Measurements from ENCODE around the gene CRADD.
"Not testable (repeated sequence)": the region's sequence is repeated elsewhere in the genome, so short reads cannot be mapped to it uniquely, and the experiment has no call there.

Gene CRADD

DNA sequence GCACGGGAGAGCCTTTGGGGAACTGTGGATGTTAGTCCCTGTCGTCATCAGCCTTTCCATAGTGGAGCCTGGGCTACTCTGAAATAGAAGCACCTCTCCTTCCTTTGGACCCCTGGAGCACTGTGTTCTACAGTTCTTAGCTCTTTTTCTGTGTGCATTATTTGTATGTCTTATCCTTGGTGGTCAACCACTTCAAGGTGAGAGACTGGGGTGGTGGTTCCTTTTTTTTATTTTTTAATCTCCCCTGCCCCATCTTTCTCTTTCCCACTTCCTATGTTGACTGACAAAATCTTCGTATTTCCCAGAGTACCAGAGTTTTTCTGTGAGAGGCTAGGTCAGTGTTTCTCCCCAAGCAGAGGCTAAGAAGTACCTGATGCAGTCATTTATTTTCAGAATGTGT is 111.7 kb downstream of the CRADD start:
- no peak for DNase-seq

GRCh38 chr12:93789767-93790166 is 112.6 kb downstream of the CRADD start:
- DNase-seq: no peak

DNA sequence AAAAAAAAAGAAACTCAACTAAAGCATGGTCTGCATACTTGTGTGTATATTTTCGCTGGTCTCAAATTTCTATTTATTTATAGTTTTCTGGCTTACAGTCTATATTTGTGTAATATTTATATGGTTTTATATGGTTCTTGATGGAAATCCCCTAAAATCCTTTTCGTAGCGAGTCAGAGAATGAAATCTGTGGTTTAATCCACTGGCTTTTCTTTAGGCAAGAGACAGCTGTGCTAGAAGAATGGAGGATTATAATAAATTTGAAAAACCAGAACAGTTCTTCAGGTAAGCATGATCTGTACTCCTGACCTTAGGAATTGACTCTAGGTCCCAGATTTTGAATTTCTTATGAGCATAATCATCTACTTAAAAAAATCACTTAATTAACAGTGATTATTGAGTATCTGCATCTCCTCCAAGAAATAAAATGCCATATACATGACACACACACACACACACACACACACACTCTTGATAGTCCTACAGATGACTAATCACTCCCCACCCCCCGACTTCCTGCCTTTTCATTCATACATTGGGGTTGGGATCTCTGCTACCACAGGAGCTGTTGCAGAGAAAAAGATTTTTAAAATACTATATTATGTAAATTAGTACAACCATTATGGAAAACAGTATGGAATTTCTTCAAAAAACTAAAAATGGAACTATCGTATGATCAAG is 113.4 kb downstream of the CRADD start:
- DNase-seq: peak; percentile 58

GRCh38 chr12:93793007-93793406 is 115.8 kb downstream of the CRADD start:
- no peak for DNase-seq

DNA sequence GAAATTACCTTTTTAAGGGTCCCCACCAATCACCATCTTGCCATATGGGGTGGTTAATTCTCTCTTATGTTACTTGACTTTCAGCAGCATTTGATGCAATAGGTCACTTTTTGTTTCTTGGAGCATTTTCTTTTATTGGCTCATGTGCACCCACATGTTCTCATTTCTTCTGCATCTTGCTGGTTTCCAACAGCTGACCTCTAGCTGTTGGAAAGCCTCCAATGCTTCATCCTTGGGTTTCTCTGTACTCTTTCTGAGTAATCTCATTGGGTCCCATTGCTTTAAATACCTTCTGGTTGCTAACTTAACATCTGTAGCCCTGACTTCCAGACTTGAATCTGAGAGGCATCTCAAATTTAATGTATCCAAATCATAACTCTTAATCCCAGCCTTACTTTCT is 116.8 kb downstream of the CRADD start:
- DNase-seq: no peak

GRCh38 chr12:93794738-93795137 is 117.6 kb downstream of the CRADD start:
- DNase-seq: no peak

DNA sequence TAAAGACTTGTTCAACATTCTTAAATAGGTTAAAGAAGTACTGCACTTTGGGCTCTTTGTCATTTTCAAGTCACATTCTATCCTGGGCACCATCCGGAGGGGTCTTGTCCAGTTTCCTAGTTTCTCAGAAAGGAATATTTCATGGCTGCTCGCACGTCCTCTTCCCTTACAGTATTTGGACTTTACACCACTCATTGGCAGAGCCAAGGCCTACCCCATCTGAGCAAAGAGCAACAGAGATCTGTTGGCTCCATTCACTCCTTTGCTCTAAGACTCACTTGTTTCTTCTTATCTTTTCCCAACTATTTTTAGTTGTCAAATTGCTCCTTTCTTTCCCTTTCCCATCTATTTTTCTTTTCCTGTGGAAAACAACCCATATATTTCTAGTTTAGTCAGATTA is 118.2 kb downstream of the CRADD start:
- DNase-seq: no peak

DNA sequence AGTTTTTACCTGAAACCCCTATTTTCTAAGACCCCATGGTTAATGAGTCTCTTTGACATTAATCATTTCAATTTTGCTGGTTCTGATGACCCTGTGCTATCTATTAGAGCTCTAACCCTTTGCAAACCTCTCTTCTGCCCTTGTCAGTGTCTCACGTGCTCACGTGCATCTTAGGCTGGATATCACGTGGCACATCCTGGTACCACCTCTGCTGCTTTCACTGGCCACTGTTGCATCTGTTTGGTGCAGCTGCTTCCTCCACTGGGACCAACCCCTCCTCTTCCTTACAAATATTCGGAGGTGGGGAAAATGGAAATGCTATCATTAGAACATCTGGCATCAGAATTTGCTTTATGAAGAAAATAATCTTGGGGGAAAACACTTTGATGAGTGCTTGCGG is 119.6 kb downstream of the CRADD start:
- DNase-seq: no peak

GRCh38 chr12:93798279-93799151 is 121.3 kb downstream of the CRADD start:
- DNase-seq: no peak

GRCh38 chr12:93801666-93802065 is 124.5 kb downstream of the CRADD start:
- DNase-seq: not testable (repeated sequence)

DNA sequence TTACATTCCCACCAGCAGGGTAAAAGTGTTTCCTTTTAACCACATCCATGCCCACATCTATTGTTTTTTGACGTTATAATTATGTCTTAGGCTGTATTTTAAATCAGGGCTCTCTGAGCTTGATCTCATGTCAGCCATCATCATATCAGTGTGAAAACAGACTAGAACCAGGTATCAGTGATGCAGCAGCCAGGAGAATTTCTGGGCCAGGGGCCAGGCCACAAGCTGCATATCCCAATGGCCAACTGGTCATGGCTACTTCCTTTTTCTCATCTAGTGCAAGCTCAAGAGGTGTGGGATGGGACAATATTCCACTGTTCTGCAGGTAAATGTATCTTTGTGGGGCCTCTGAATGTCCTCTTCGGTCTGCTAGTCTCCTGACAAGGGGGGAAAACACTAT is 125.1 kb downstream of the CRADD start:
- no peak for DNase-seq

- no peak for DNase-seq
These were observed 125.7 kb downstream of the CRADD start for GRCh38 chr12:93802698-93803423.

- no peak for DNase-seq
These were observed 126.2 kb downstream of the CRADD start for GRCh38 chr12:93803424-93803807.

- DNase-seq: peak; percentile 11
These were observed 127.4 kb downstream of the CRADD start for GRCh38 chr12:93804392-93805179.

DNA sequence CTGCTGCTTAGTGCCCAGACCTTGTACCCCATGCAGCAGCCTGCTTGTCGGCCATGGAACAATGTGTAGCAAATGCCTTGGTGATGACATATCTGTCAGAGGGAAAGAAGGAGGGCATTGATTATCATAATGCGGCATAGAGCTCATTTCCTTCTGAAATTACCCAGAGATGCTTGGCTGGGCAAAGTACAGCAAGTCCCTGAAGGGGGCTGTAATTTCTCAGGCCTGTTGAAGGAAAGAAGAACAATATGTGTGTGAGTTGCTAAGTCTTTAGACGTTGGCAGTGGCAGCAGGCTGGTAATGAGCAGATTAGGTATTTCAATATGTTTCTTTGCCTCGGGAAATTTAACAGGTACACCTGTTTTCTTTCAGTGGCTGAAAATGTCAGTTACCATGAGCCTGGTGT is 128.6 kb downstream of the CRADD start:
- no peak for DNase-seq

DNA sequence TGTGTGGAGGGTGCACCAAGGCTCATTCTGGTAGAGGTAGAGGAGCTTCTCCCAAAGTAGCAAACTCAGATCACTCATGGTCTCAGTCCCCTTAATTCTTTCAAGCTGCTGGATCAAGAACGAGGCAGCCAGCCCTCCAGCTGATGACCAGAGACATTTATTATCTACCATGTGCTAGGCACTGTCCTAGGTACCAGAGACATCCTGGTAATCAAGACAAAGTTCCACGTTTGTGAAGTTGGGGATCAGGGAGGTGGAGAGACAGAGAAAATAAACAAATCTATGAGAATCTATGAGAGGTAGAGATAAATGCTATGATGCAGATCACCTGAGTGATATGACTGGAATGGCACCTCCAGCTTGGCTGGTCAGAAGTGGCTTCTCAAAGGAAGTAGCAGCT is 130.2 kb downstream of the CRADD start:
- no peak for DNase-seq

GRCh38 chr12:93808169-93808899 is 131.2 kb downstream of the CRADD start:
- no peak for DNase-seq

GRCh38 chr12:93812626-93813025 is 135.5 kb downstream of the CRADD start:
- no peak for DNase-seq

- DNase-seq: no peak
These were observed 136.0 kb downstream of the CRADD start for GRCh38 chr12:93813186-93813585.

DNA sequence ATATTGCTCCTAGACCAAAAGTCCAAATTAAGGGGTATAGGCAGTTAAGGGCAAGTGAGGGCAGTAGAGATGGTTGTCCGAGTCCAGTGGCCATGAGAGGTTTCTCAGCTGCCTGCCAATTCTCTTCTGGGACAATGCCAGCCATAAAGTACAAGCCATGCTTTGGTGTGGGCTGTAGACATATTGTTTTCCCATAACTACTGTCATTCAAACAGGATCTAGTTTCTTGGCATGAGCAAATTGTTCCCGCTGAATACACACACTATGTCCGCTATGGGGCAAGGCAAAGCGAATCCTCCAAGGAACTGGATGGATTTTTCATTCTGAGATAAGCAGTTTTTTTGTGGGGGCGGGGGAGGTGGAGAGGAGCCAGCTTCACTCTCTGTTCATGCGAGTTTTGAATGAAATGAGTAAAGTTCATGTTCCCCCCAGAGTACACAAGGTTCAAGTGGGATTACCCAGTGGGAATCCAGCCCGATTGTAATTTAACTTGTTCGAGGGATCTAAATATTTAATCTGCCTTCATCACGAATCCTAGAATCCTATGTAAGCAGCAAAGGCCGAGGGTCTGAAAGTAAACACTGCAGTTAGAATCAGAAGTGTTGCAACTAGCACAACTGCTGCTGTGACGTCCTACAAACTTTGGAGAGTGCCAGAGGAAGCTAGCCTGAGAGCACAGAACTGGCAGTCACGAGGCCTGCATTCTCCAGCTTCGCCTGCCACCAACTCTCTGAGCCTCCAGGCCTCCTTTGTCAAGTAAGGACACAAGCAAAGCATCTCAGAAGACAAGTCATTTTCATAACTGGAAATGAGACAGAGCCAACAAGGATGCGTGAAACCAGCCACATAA is 137.0 kb downstream of the CRADD start:
- DNase-seq: no peak

GRCh38 chr12:93818488-93819049 is 141.4 kb downstream of the CRADD start:
- DNase-seq: no peak

Measured in stimulated activated CD4-positive, alpha-beta T cell treated with anti-CD3 and anti-CD28 coated beads, Interleukin-15, amount 100 ng/mL, for 24 hours (primary cell).